ENCODE measurements around the gene ECPAS.
"Not testable (repeated sequence)": the region's sequence is repeated elsewhere in the genome, so short reads cannot be mapped to it uniquely, and the experiment has no call there.

ECPAS gene

DNA sequence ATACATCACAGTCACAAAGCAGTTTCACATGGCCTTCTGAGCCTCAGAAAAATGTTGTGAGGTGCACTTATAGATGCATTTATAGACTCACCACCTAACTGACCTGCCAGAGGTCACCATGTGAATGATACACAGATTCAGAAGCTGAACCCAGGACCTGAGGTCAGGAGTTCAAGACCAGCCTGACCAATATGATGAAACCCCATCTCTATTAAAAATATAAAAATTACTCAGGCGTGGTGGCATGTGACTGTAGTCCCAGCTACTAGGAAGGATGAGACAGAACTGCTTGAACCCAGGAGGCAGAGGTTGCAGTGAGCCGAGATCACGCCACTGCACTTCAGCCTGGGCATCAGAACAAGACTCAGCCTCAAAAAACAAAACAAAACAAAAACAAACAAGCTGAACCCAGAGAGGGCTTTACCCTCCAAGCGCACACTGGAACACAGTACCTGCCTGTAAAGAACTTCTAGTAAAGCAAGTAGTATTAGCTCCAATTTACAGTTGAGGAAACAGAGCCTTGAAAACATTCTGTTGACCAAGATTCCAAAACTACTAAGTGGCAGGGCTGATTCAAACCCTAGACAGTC lies 16.3 kb downstream of the ECPAS start:
- DNase-seq = no peak

DNA sequence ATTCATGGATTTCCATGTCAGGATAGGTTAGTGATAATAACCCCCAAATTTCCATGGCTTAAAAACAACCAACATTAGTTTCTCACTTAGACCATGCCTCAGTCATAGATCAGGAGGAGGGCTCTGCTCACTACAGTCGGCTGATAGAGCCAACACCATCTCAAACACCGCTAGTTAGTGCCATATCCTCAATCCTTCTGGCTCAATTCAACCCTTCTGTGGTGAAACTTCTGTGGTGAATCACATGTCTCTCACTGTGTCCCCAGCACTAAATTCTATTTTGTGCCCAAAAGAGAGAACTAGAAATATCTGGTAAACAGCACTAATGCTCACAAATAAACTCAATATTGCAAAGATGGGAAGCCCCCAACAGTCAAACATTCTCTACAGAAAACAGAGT lies 21.1 kb downstream of the ECPAS start:
- no peak for DNase-seq

DNA sequence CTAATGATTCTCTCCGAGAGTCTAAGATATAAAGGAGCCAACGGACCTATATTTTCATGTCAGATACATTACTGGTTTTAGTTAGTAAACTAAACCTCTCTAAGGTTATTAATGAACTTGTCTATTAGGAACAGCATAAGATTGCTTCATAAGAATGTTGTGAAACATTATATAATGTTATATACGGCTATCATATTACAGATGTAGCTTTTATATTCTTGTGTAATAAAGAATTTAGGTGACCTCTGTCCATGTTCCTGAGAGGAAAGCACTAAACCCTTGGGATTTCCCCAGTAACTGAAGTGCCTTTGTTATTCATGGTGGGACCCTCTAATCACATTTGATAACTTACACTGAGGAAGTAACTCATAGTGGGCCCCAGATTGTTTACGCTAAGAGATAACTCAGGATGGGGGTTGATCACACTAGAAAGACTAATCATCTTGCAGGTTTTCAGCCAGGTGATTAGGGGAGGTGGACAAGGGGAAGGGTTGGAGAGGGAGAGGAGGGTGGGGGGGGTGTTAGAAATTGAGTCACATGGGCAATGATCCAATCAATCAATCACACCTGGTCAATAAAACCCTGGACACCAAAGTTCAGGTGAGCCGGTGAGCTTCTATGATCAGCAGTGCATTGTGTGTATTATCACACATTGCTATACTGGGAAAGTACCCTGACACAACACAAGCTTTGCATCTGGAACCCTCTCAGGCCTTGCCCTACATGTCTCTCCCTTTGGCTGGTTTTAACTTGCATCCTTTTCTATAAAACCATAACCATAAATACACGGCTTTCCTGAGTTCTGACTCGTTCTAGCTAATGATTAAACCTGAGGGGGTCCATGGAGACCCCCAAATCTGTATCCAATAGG lies 25.8 kb downstream of the ECPAS start:
- DNase-seq = no peak

DNA sequence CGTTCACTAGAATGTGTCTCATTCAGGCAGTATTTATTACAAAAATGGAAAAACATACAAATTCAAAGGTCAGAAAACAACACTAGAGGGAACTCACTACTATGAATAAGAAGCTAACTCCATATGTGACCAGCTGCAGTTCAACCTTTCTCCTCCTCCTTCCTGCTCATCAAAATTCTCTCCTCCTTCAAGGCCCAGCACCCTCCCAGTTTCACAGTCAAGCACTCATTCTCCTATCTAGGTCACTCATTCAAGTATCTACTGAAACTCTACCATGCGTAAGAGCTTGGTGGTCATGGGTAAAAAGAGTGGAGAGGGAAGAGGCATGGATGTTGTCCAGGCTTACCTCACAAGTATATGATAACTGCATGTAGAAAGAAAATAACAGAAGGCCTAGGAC lies 27.7 kb downstream of the ECPAS start:
- peak; percentile 36 for DNase-seq

DNA sequence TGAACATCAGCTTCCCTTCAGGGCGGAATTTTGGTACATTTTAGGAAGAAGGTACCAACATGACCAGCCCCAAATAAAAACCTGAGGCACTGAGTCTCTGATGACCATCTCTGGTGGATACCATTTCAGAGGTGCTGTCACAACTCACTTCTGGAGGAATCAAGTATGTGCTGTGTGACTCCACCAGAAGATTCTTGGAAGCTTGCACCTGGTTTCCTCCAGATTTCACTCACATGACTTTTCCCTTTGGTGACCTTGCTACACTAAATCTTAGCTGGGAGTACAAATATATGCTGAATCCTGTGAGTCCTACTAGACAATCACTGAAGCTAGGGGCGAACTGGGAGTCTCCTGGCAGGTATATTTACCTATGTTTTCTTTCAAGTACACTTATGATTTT lies 28.5 kb downstream of the ECPAS start:
- DNase-seq = no peak

DNA sequence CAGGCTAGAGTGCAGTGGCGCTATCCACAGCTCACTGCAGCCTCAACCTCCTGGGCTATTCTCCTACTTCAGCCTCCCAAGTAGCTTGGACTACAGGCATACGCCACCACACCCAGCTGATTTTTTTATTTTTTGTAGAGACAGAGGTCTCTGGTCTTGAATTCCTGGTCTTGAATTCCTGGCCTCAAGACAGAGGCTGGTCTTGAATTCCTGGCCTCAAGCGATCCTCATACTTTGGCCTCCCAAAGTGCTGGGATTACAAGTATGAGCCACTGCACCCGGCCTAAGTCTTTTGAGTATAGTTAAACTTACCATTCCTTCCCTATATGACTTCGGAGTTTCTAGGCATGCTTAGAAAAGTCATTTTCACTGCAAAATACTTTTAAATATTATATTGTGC lies 29.4 kb downstream of the ECPAS start:
- DNase-seq = no peak

DNA sequence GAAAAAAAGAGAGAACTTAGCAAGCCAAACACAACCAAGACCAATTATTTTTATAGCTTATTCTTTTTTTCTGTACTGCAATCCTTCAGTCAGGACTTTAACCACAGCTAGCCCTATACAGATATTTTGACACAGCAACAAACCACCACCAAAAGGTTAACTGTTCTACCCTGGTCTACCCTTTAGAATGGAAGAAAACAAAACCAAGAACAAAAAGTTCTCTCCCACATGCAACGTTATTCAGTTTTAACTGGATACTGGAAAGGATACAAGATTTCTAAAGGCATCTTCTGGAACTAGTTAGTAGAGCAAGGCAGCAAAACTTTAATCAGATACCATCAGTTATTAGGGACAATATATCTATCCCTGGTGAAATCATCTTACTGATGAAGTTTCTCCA lies 32.6 kb downstream of the ECPAS start:
- no peak for DNase-seq

DNA sequence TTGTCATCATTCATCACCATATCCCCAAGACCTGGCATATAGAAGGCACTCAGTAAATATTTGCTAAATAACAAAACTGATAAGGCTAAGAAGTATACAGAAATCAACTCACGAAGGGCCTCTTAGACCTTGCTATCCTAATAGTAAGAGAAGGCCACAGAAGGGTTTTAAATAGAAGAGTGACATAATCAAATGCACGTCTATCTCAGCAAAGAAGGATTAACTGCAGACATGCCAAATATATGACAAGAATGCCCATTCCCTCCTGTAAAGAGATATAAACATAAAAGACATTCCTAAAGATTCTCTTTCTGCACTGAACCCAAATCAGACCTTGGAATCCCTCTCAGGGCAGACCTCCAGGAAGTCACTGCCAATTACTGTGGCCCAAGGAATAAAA lies 34.1 kb downstream of the ECPAS start:
- no peak for DNase-seq

DNA sequence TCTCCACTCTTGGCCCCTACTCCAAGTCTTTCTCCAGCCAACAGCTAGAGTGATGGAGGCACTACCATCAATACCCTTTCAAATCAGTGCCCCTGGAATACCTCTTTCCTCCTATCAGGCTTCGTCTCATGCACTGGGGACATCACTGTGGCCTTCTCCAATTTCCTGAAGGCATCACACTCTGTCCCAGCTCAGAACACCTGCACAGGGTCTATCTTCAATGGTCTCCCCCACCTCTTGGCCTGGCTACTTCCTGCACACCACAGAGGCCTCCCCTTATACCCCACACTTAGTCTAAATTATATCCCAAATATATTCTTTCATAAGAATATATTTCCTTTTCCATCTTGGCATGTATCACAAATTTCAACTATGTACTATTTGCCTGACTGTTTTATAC lies 34.5 kb downstream of the ECPAS start:
- DNase-seq = no peak

DNA sequence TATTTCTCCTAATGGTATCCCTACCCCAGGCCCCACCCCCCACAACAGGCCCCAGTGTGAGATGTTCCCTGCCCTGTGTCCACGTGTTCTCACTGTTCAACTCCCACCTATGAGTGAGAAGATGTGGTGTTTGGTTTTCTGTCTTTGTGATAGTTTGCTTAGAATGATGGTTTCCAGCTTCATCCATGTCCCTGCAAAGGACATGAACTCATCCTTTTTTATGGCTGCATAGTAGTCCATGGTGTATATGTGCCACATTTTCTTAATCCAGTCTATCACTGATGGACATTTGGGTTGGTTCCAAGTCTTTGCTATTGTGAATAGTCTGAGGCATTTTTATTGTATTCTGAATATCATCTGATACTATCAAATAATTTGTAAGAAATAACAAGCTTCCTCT lies 38.4 kb downstream of the ECPAS start:
- DNase-seq = not testable (repeated sequence)

DNA sequence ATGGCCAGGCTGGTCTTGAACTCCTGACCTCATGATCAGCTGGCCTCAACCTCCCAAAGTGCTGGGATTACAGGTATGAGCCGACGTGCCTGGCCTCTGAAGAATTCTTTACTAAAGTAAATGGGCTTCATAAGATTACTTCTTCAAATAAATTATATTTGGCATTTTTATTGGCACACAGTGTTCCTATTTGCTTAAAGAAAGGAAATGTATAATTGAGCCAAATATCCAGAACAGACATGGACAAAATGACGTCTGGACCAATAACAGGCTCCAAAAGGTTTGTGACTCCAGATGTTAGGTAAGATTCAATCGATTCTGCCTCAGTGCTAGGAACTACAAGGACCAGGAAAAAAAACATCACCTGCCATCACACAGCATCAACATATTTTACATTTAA lies 40.7 kb downstream of the ECPAS start:
- DNase-seq = no peak

DNA sequence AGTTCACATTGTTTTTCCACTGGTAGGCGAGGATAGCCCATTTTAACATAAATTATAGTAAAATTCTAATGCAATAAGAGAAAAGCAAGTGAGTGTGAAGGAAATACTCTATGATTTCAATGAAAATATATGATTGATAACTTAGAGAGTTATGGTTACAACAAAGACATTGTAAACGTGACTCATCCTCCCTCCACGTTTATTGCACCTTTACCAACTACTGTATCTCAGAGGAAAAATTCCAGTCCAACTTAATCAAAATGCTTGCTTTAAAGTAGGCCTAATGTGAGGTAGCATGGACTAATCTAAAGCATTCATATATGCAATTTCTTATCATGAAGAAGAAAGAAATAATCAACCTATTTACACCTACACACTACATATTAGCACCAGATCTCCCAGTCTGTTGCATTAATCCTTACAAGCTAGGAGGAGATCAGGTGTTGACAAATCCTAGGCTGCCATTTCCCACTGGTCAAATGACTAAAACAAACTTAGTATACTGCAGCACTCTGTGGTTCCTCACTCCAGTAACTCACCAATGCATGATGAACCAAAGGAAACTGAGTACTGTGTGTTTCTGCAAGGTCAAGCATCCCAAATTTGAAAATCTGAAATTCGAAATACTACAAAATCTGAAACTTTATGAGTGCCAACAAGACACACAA lies 41.7 kb downstream of the ECPAS start:
- DNase-seq = no peak

DNA sequence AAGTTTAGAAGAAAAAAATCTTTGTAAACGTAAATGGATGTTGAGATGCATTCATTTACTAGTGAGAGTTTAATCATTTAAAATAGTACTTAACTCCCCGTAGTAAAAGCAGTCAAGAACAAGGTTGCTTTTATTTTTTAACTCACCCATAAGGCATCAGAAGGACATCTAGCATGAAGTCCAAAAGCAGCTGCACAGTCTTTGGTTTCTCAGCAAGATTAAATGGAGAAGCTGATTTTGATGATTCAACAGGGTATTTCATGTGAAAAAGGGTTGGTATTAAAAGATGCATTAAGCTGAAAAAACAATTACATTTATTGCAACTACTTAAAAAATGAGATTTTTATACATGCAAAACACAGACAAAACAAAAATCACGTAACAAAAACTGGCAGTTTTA lies 44.0 kb downstream of the ECPAS start:
- DNase-seq = no peak

DNA sequence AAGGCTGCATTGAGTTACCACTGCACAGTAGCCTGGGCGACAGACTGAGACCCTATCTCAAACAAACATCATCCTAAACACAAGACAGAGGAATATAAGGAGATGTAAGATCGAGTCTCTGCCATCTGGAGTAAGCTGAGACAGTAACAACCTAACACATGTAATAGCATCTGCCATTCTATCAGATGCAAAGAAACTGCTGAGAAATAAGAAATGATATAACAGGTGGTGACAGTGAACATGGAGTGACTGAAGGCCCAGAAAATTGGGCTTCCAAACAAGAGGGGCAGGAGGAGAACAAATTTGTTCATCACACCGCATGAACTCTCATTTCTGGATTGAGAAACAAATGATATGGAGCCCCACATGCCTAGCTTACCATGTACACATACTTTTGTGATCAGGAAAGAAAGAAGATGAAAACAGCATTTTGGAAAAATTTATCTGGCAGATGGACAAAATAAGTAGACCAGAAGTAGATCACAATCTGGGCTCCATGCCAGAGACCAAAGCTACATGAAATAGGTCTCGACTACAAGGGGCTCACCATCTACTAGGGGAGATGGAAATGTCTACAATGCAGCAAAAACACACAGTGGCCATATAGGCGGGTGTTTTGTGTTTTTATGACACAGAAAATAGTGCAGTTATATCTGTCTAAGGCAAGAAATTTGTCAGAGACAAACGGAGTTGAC lies 45.5 kb downstream of the ECPAS start:
- DNase-seq = no peak

DNA sequence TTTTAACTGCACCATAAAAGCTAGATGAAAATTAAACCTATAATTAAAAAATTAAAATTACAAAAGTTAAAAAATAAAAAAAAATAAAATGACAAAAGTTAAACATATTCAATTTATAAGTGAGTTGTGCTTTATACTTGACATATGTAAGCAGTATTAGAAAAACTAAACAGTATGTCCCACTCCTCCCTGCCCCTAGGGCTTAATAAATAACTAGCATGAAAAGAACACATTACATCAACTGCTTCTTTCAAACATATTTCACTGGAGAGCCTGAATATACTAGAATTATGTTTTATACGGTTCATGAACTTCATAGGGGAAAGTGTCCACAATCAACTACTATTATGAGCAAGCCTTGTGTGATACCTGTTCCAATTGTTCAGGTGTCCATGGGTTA lies 47.6 kb downstream of the ECPAS start:
- DNase-seq = no peak

DNA sequence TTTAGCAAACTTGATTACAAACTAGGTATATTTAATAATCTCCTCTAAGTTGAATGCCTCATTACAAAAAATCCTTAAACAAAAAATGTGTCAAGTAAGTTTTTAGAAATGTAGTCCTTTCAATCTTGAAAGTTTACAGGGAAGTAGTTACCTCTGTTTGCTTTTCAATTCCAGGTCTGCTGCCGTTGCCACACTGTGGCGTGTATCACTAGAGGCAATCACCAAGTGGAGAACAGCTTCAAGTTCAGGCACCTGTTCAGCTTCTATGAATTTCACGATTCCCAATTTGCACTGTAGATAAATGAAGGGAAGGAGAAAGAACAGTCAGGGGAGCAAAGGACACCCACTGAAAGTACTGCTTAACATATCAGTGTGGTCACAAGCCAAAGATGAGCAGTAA lies 51.1 kb downstream of the ECPAS start:
- DNase-seq = no peak

DNA sequence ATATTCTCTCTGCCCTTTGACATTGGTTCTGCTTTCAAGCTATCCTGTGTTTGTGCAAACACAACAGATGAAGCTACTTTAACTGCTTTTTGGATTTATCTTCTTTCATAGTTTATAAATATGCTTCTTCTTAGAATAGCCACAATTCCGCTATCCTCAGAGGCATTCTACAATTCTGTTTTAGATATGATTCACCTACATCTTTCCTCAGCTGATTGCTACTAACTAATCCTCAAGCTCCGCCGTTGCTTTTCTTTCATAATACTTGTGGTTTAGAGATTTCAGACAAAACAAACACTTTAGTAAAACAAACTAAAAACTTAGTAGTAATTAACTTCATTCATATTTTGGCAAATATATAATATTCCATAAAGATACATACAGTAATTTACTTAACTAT lies 52.5 kb downstream of the ECPAS start:
- no peak for DNase-seq

DNA sequence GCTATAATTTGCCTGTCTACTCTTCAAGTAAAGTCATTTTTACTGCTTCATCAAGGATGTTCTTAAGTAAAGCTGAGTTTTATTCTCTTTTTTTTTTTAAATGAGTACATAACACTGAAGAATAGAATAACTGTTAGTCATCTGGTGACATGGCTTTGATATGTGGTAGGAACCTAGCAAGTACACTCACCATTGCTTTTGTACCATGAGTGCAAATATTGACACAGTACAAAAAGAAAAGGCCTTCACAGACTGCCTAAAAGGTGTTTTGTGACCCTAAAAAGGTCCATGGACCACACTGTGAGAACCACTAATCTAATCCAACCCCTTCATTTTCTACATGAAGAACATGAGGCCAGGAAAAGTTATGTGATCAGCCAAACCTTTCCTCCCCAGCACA lies 55.0 kb downstream of the ECPAS start:
- DNase-seq = peak; percentile 66

DNA sequence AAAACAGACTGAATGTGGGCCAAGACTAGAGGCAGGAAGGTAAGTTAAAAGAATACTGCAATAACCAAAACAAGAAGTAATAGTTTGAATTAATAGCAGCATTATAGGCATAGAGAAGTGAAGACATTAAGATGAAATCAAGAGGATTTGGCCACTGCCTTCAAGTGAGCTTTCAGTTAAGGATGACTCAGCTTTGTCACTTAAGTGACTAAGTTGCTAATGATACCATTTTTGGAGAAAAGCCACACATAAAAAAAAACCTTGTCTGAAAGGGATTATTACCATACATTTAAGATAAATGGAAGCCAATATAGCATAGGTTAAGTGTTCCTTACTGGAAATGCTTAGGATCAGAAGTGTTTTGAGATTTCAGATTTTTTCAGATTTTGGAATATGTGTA lies 57.0 kb downstream of the ECPAS start:
- no peak for DNase-seq

DNA sequence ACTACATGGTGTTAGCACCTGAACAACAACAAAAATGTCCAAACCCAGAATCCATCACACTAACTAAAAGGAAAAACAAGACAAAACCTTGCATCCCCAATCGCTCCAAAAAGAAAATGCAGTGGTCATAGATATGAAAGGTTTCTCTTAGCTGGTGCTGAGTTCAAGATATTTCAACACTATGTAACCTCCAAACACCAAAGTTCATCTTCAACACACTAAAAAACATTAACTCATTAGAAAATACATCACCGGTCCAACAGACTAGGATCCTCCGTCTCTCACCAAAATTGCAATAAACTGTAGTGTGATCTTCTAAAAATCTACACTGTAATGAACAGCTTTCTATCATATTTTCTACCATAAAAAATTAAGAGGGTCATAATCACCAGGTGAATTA lies 60.8 kb downstream of the ECPAS start:
- no peak for DNase-seq

DNA sequence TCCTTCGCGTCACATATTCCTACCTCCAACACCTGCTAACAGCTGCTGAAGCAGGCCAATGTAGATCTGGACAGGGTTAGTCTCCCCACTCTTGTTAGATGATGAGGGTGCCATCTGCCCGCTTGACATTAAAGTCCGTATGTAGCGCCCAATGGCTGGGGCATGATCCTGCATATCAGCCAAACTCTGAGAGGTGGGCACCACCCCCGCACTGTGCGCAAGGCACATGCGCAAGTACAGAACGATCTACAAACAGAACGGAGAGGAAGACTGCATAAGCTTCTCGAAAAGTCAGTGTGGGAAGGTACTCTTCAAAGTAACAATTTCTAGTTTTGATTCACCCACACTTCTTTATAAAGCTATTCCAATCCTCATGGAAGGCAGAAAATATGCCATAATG lies 69.8 kb downstream of the ECPAS start:
- DNase-seq = no peak

DNA sequence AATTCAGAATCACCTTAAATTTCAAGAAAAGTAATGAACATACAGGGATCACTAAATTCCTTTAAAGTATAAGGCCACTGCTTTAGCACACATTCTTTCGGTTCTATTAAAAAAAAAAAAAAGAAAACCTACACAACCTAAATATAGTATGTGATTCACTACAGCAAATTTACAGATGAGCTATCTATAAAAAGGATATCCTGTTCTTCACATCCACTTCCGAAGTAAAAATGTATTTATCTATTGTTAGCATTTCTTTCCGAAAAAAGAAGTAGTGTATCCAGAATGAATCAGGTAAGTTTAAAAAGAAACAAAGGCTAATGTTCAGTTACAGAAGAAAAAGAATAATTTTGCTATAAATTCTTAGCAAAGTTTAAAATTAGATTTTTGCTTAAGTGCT lies 70.2 kb downstream of the ECPAS start:
- DNase-seq = no peak

DNA sequence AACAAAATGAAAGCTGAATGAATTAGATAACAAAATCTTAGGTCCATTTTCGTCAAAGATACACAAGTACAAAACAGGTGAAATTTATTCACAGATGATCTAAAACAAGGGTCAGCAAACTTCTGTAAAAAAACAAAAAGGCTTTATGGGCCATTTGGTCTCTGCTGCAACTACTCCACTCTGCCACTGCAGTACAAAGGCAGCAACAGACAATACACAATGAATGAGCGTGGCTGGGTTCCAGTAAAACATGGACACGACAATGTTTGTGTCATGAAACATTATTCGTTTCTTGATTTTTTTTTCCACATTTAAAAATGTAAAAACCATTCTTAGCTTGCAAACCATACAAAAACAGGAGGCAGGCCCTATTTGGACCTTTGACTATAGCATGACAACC lies 71.9 kb downstream of the ECPAS start:
- DNase-seq = no peak

DNA sequence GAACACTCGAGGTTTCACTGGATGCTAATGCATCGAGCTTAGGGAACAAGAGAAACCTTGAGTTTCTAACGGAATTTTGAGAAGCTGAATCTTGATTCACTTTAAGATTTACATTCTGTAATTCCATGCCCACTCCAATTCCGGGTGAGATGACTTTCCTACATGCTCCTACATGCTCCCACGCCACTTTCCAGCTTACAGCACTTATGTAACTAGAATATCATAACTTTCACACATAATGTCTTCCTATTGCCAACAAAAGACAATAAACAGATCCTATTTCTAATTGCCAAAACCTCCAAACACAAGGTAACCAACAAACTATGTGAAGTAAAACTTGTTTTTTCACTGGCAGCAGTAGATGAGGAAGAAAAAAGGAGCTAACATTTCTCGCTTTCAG lies 72.9 kb downstream of the ECPAS start:
- DNase-seq = no peak

Measured in DMS53 (cell line).